H1 (cell line): ENCODE measurements around the gene DPP3. TPM values are rescaled to one million over a fixed set of nuclear protein-coding genes. Genes with fewer than 3 reads are reported as not detected.

Experiments used
- CTCF ChIA-PET: fragments of 300-600 bp; sonication (Branson Sonifier 250); formaldehyde crosslinking; loops from one replicate; lab custom pipeline; 2021; ENCODE audit not compliant: partially characterized antibody; lab: Charles Lee
- POLR2A ChIA-PET: fragments of 300-600 bp; sonication (Branson Sonifier 250); formaldehyde crosslinking; loops from one replicate; lab custom pipeline; 2021; ENCODE audit warnings: inconsistent platforms; ENCODE audit not compliant: partially characterized antibody; lab: Charles Lee
- DNase-seq, 2 experiments: peaks; one replicate each; pipeline versions ENCODE4 v3.0.0 to v3.0.0-alpha.2; 2010 to 2022; ENCODE audit warnings: low spot score in 2 of 2, low read depth in 1 of 2, mixed read lengths in 1 of 2
- FAIRE-seq: peaks from 2 replicates; lab custom pipeline; 2011; peaks lifted over from hg19 to GRCh38; lab: Jason Lieb, UNC
- H2AFZ ChIP-seq: 2 replicates; pipeline ENCODE4 v1.8.1; 2012; ENCODE audit warnings: low read length, inconsistent platforms
- H2AK5ac ChIP-seq: 2 replicates; pipeline ENCODE4 v1.6.1; 2013; ENCODE audit warnings: low read depth, low read length
- H2BK120ac ChIP-seq: replicated peaks from 2 replicates; pipeline ENCODE3; 2013; ENCODE audit warnings: low read depth, low read length, inconsistent platforms
- H2BK12ac ChIP-seq: 2 replicates; pipeline ENCODE4 v1.6.1; 2013; ENCODE audit warnings: low read depth, low read length
- H2BK15ac ChIP-seq: 2 replicates; pipeline ENCODE4 v1.6.1; 2013; ENCODE audit warnings: low read length
- H2BK20ac ChIP-seq: 2 replicates; pipeline ENCODE4 v1.6.1; 2013; ENCODE audit warnings: low read length
- H2BK5ac ChIP-seq: 2 replicates; pipeline ENCODE4 v1.6.1; 2013; ENCODE audit warnings: low read depth, low read length
- H3K14ac ChIP-seq: 2 replicates; pipeline ENCODE4 v1.6.1; 2013; ENCODE audit warnings: inconsistent platforms; ENCODE audit not compliant: insufficient read length
- H3K18ac ChIP-seq: 2 replicates; pipeline ENCODE4 v1.6.1; 2013; ENCODE audit warnings: low read length; ENCODE audit errors: extremely low read depth
- H3K23ac ChIP-seq: 2 replicates; pipeline ENCODE4 v1.6.1; 2013; ENCODE audit warnings: inconsistent platforms; ENCODE audit not compliant: insufficient read length
- H3K23me2 ChIP-seq: 2 replicates; pipeline ENCODE4 v1.6.1; 2013; ENCODE audit warnings: low read depth, low read length
- H3K27ac ChIP-seq: 2 replicates; pipeline ENCODE4 v1.6.1; 2011; ENCODE audit warnings: low read depth, low read length, inconsistent platforms
- H3K27me3 ChIP-seq, 4 experiments: replicated peaks in 1 of 4; 1 replicate in 1 of 4; 2 replicates in 3 of 4; pipeline versions ENCODE4 v1.6.1 to v1.8.1; 2011 to 2013; ENCODE audit warnings: low read length in 3 of 4, mild to moderate bottlenecking in 3 of 4, inconsistent platforms in 2 of 4, mixed read lengths in 2 of 4, moderate library complexity in 1 of 4; ENCODE audit not compliant: control insufficient read depth in 3 of 4, insufficient read depth in 3 of 4; ENCODE audit errors: extremely low read depth in 1 of 4
- H3K36me3 ChIP-seq, 4 experiments: 2 replicates each; pipeline versions ENCODE4 v1.6.1 to v1.8.1; 2011 to 2013; ENCODE audit warnings: mild to moderate bottlenecking in 4 of 4, low read length in 3 of 4, moderate library complexity in 2 of 4, control low read depth in 1 of 4, inconsistent platforms in 1 of 4; ENCODE audit not compliant: insufficient read depth in 4 of 4, control insufficient read depth in 2 of 4
- H3K4ac ChIP-seq: replicated peaks from 2 replicates; pipeline ENCODE3; 2013; ENCODE audit warnings: low read length, low read depth, mixed read lengths, inconsistent platforms; ENCODE audit not compliant: insufficient read length
- H3K4me1 ChIP-seq, 4 experiments: replicated peaks in 1 of 4; 1 replicate in 1 of 4; 2 replicates in 3 of 4; pipeline versions ENCODE4 v1.6.1 to v1.8.1; 2011 to 2013; ENCODE audit warnings: low read length in 3 of 4, inconsistent platforms in 2 of 4, mixed read lengths in 1 of 4; ENCODE audit not compliant: insufficient read depth in 4 of 4, control insufficient read depth in 3 of 4
- H3K4me2 ChIP-seq, 2 experiments: 2 replicates each; pipeline versions ENCODE4 v1.6.1 to v1.8.1; 2011 to 2013; ENCODE audit warnings: low read depth in 2 of 2, low read length in 2 of 2, control low read depth in 1 of 2, inconsistent platforms in 1 of 2, mild to moderate bottlenecking in 1 of 2; ENCODE audit not compliant: insufficient read depth in 1 of 2
- H3K4me3 ChIP-seq, 4 experiments: fragments of 200-600, 300-600 bp in 1 of 4; sonication (generic), shearing (Covaris generic), sonication (Bioruptor Twin) in 1 of 4; 2 replicates each; pipeline versions ENCODE4 v1.5.1 to v1.8.1; 2011 to 2016; ENCODE audit warnings: low read length in 4 of 4, low read depth in 3 of 4, control low read depth in 2 of 4, inconsistent platforms in 2 of 4, mild to moderate bottlenecking in 2 of 4, mixed read lengths in 1 of 4, moderate library complexity in 1 of 4; ENCODE audit not compliant: insufficient read depth in 2 of 4; ENCODE audit errors: extremely low read depth in 1 of 4
- H3K56ac ChIP-seq: replicated peaks from 2 replicates; pipeline ENCODE3; 2013; ENCODE audit warnings: low read depth, mild to moderate bottlenecking, mixed read lengths, low read length, inconsistent platforms; ENCODE audit not compliant: insufficient read length
- H3K79me1 ChIP-seq: 2 replicates; pipeline ENCODE4 v1.6.1; 2013; ENCODE audit warnings: low read depth, low read length, control low read depth
- H3K79me2 ChIP-seq, 2 experiments: 2 replicates each; pipeline versions ENCODE4 v1.6.1 to v1.8.1; 2012 to 2013; ENCODE audit warnings: low read length in 2 of 2, mild to moderate bottlenecking in 2 of 2, inconsistent platforms in 1 of 2; ENCODE audit not compliant: insufficient read depth in 2 of 2, control insufficient read depth in 1 of 2
- H3K9ac ChIP-seq, 4 experiments: replicated peaks in 1 of 4; 1 replicate in 1 of 4; 2 replicates in 3 of 4; pipeline versions ENCODE4 v1.6.1 to v1.8.1; 2011 to 2013; ENCODE audit warnings: low read depth in 3 of 4, low read length in 3 of 4, control low read depth in 2 of 4, mild to moderate bottlenecking in 2 of 4, moderate library complexity in 2 of 4, inconsistent platforms in 1 of 4; ENCODE audit errors: extremely low read depth in 1 of 4
- H3K9me3 ChIP-seq, 2 experiments: 2 replicates each; pipeline versions ENCODE4 v1.6.1 to v1.8.1; 2012 to 2013; ENCODE audit warnings: mild to moderate bottlenecking in 2 of 2, moderate library complexity in 2 of 2, control low read depth in 1 of 2, inconsistent platforms in 1 of 2, low read depth in 1 of 2, low read length in 1 of 2, mixed read lengths in 1 of 2; ENCODE audit not compliant: insufficient read depth in 2 of 2
- H4K20me1 ChIP-seq, 2 experiments: replicated peaks in 1 of 2; 2 replicates each; pipeline versions ENCODE3 to v1.8.1; 2011 to 2013; ENCODE audit warnings: inconsistent platforms in 2 of 2, low read length in 2 of 2, mild to moderate bottlenecking in 1 of 2; ENCODE audit not compliant: insufficient read depth in 2 of 2, control insufficient read depth in 1 of 2
- H4K5ac ChIP-seq: 2 replicates; pipeline ENCODE4 v1.6.1; 2013; ENCODE audit warnings: low read length, low read depth, mixed read lengths, inconsistent platforms; ENCODE audit not compliant: insufficient read length
- H4K8ac ChIP-seq: 2 replicates; pipeline ENCODE4 v1.8.0; 2013; ENCODE audit warnings: mild to moderate bottlenecking, moderate library complexity, low read length, inconsistent platforms; ENCODE audit not compliant: insufficient read depth; ENCODE audit errors: extremely low read depth
- H4K91ac ChIP-seq: replicated peaks from 2 replicates; pipeline ENCODE3; 2013; ENCODE audit warnings: low read length, mixed read lengths, inconsistent platforms; ENCODE audit not compliant: insufficient read length
- BACH1 ChIP-seq: IDR thresholded peaks from 2 replicates; pipeline ENCODE4 v1.6.1; 2012; ENCODE audit warnings: low read length, improper control_type of control experiment
- CREB1 ChIP-seq: IDR thresholded peaks from 2 replicates; pipeline ENCODE4 v1.6.1; 2012; ENCODE audit warnings: inconsistent platforms
- JUN ChIP-seq: IDR thresholded peaks from 2 replicates; pipeline ENCODE4 v1.6.1; 2011; ENCODE audit warnings: low read depth, mild to moderate bottlenecking, improper control_type of control experiment, low read length
- JUND ChIP-seq: IDR thresholded peaks from 2 replicates; pipeline ENCODE4 v1.6.1; 2011; ENCODE audit warnings: mild to moderate bottlenecking, improper control_type of control experiment, low read length
- POLR2A ChIP-seq, 2 experiments: IDR thresholded peaks; 1 replicate in 1 of 2; 2 replicates in 1 of 2; pipeline ENCODE4 v1.6.1; 2011; ENCODE audit warnings: low read depth in 2 of 2, low read length in 2 of 2, mild to moderate bottlenecking in 2 of 2; ENCODE audit errors: control extremely low read depth in 1 of 2
- RBBP5 ChIP-seq: IDR thresholded peaks from 2 replicates; pipeline ENCODE4 v1.7.1; 2012; ENCODE audit warnings: low read depth, mild to moderate bottlenecking, inconsistent platforms, low read length, moderate library complexity, borderline replicate concordance
- RFX5 ChIP-seq: IDR thresholded peaks from 2 replicates; pipeline ENCODE4 v1.6.1; 2011; ENCODE audit warnings: low read depth, low read length, improper control_type of control experiment, borderline replicate concordance
- SP1 ChIP-seq: IDR thresholded peaks from 2 replicates; pipeline ENCODE4 v1.6.1; 2011; ENCODE audit warnings: low read depth, low read length
- TBP ChIP-seq: IDR thresholded peaks from 2 replicates; pipeline ENCODE4 v1.6.1; 2011; ENCODE audit warnings: low read depth, low read length, improper control_type of control experiment
- YY1 ChIP-seq: IDR thresholded peaks from 2 replicates; pipeline ENCODE4 v1.6.1; 2011; ENCODE audit warnings: low read depth, mild to moderate bottlenecking, low read length
- WGBS, 2 experiments: shearing (Covaris generic) in 1 of 2; methylation state at CpG; one replicate each; pipeline versions ENCODE4 v1.1.6 to v1.1.7; 2013 to 2015; ENCODE audit warnings: low lambda C conversion rate in 2 of 2, mixed read lengths in 2 of 2, inconsistent platforms in 1 of 2, low coverage in 1 of 2, missing lambda C conversion rate in 1 of 2; ENCODE audit not compliant: insufficient replicate concordance in 2 of 2, insufficient coverage in 1 of 2, insufficient read length in 1 of 2; ENCODE audit errors: extremely low coverage in 1 of 2, missing lambda C conversion rate in 1 of 2; 5-methylcytosine and 5-hydroxymethylcytosine counted together
- polyA plus RNA-seq, 7 experiments: library from polyadenylated mRNA; depleted of rRNA in 3 of 7; stranded (reverse) in 5 of 7; unstranded in 2 of 7; fragments of >200 nt in 5 of 7; fragments of 200-250 nt in 2 of 7; gene quantifications; 1 replicate in 5 of 7; 2 replicates in 1 of 7; 4 replicates in 1 of 7; pipeline versions ENCODE4 v1.2.1 to v1.2.3, GENCODE V29; 2011 to 2013; ENCODE audit warnings: missing spikeins in 2 of 7, mixed read lengths in 2 of 7
- total RNA-seq: library from RNA; stranded (reverse); fragmentation: NEBNext Ultra II Directional; extraction: Animal tissue kit (Norgen Biotek cat#: 25700); gene quantifications from 2 replicates; pipeline ENCODE4 v1.2.1, GENCODE V29; 2021
- TF ChIP-seq, protein P1 (sequence below): IDR thresholded peaks from 2 replicates; pipeline ENCODE4 v1.6.1; 2012; ENCODE audit warnings: low read length, inconsistent platforms

The DPP3 gene
- total and polyA plus RNA-seq, 2 of the 8 experiments (the other 6 are each of a cell fraction or from before 2014, with no cell fraction given), result 75.1 to 82.7 TPM

- no peak overlapping the region for H2BK20ac ChIP-seq
- no peak overlapping the region for H3K9ac ChIP-seq
- H3K79me2 ChIP-seq, result no peaks in the 10 kb centered on the region
- no peaks in the 10 kb centered on the region; a peak in 1 of 7 replicates for H3K27me3 ChIP-seq
- POLR2A ChIA-PET, result no interaction called here
- H2BK15ac ChIP-seq, result no peak overlapping the region
- no peaks in the 10 kb centered on the region for H4K20me1 ChIP-seq
- H3K9me3 ChIP-seq, result peaks cover 0 to 4% of the 10 kb centered on the region in 2 experiments; a peak in 1 of 4 replicates
- no peak overlapping the region for H2BK12ac ChIP-seq
- no peak overlapping the region for H3K18ac ChIP-seq
- no peak overlapping the region for H3K4me3 ChIP-seq
- no peak overlapping the region for H3K56ac ChIP-seq
- no peak overlapping the region for H3K4me2 ChIP-seq
- H3K36me3 ChIP-seq, result no peaks in the 10 kb centered on the region
- H3K23me2 ChIP-seq, result no peaks in the 10 kb centered on the region
- no peak overlapping the region for H3K23ac ChIP-seq
- no peak overlapping the region for H4K91ac ChIP-seq
- H3K4me1 ChIP-seq, result peaks cover 0 to 4% (median 0%) of the 10 kb centered on the region in 4 experiments; a peak in 2 of 7 replicates
- no peak for DNase-seq
- H3K4ac ChIP-seq, result no peak overlapping the region
- no peak for FAIRE-seq
- no peak overlapping the region for H3K27ac ChIP-seq
- no peak overlapping the region for H2BK5ac ChIP-seq
- CTCF ChIA-PET, result interaction anchor here (1.0 kb wide), 1 partner anchor 13 kb away, joined by 3 read pairs; the partner anchor contains the start of gene MRPL11
- H4K5ac ChIP-seq, result no peak overlapping the region
- no peak overlapping the region for H2AFZ ChIP-seq
- 90% methylated on average over 4 of the region's 4 CpGs; no CpG with 5 or more reads in 1 of the 2 experiments for WGBS, 2 experiments
- no peak overlapping the region for H2BK120ac ChIP-seq
- H3K79me1 ChIP-seq, result no peaks in the 10 kb centered on the region
- H2AK5ac ChIP-seq, result no peak overlapping the region
- TF ChIP-seq BACH1 (no peak), SP1 (no peak), RBBP5 (no peak), RFX5 (no peak), POLR2A (IDR thresholded peaks at IDR 0.05; ENCODE audit: control extremely low read depth in 1 of 2, low read depth in 2 of 2, low read length in 2 of 2) (no peak), CREB1 (no peak), JUN (no peak), YY1 (no peak), JUND (no peak), TBP (no peak)
- TF ChIP-seq, protein P1, sequence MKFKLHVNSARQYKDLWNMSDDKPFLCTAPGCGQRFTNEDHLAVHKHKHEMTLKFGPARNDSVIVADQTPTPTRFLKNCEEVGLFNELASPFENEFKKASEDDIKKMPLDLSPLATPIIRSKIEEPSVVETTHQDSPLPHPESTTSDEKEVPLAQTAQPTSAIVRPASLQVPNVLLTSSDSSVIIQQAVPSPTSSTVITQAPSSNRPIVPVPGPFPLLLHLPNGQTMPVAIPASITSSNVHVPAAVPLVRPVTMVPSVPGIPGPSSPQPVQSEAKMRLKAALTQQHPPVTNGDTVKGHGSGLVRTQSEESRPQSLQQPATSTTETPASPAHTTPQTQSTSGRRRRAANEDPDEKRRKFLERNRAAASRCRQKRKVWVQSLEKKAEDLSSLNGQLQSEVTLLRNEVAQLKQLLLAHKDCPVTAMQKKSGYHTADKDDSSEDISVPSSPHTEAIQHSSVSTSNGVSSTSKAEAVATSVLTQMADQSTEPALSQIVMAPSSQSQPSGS, result no peak
- no peak overlapping the region for H3K14ac ChIP-seq
- no peak overlapping the region for H4K8ac ChIP-seq
Observed at GRCh38 chr11:66451663-66452062, 28.6 kb upstream of the DPP3 start.
